K562 (cell line): Measurements from ENCODE around the gene ANKRD65. TPM values are rescaled to one million over a fixed set of nuclear protein-coding genes. Genes with fewer than 3 reads are reported as not detected.
A peak's percentile ranks its signal among the peaks of the same experiment; 100 is the strongest.

ENCODE experiments used
- DPF2 ChIP-seq: fragments of 450-650 bp; IDR thresholded peaks from 2 replicates; pipeline ENCODE4 v1.6.1; 2016
- KLF10 ChIP-seq: fragments of 250-450 bp; sonication (Bioruptor Pico); IDR thresholded peaks from 2 replicates; pipeline ENCODE4 v1.6.1; 2021; ENCODE audit warnings: matching md5 sums
- NR3C1 ChIP-seq: sonication (generic); formaldehyde crosslinking; IDR thresholded peaks from 2 replicates; pipeline ENCODE4 v1.8.1; 2022; ENCODE audit warnings: missing genetic modification reagents
- PHB2 ChIP-seq: fragments of 450-650 bp; IDR thresholded peaks from 2 replicates; pipeline ENCODE4 v1.6.1; 2017; ENCODE audit warnings: low read depth
- PTTG1 ChIP-seq: fragments of 450-650 bp; IDR thresholded peaks from 2 replicates; pipeline ENCODE4 v1.6.1; 2016; ENCODE audit warnings: low read depth, mild to moderate bottlenecking, missing genetic modification characterization, missing compliant biosample characterization
- RAD21 ChIP-seq, 2 experiments: fragments of 250-450 bp in 1 of 2; fragments of 450-650 bp in 1 of 2; sonication (Bioruptor Pico) in 1 of 2; formaldehyde crosslinking in 1 of 2; IDR thresholded peaks in 1 of 2; conservative IDR thresholded peaks in 1 of 2; 2 replicates each; pipeline versions ENCODE4 v1.4.0 to v1.8.0; 2020 to 2022; ENCODE audit warnings: mild to moderate bottlenecking in 2 of 2, moderate library complexity in 1 of 2
- TSC22D4 ChIP-seq: fragments of 450-650 bp; IDR thresholded peaks from 2 replicates; pipeline ENCODE4 v1.6.1; 2016; ENCODE audit warnings: missing genetic modification characterization, missing biosample characterization, control low read depth
- YY1 ChIP-seq, 3 experiments: IDR thresholded peaks; 2 replicates each; pipeline ENCODE4 v1.6.1; 2011; ENCODE audit warnings: low read length in 2 of 3, mild to moderate bottlenecking in 2 of 3, moderate library complexity in 2 of 3, borderline replicate concordance in 1 of 3, control low read depth in 1 of 3, low read depth in 1 of 3; ENCODE audit not compliant: insufficient read depth in 3 of 3, insufficient replicate concordance in 2 of 3, control insufficient read depth in 1 of 3, insufficient read length in 1 of 3; ENCODE audit errors: extremely low read depth in 1 of 3
- ZBTB17 ChIP-seq: fragments of 450-650 bp; formaldehyde crosslinking; IDR thresholded peaks from 2 replicates; pipeline ENCODE4 v1.4.0; 2020; ENCODE audit warnings: mild to moderate bottlenecking
- ZKSCAN1 ChIP-seq: fragments of 150-350 bp; IDR thresholded peaks from 2 replicates; pipeline ENCODE4 v1.6.1; 2016; ENCODE audit warnings: low read depth, low read length
- ZNF175 ChIP-seq: fragments of 200-800 bp; sonication (Bioruptor generic); IDR thresholded peaks from 2 replicates; pipeline ENCODE4 v1.6.1; 2016; ENCODE audit warnings: low read depth, mild to moderate bottlenecking, missing genetic modification characterization, missing compliant biosample characterization
- ZNF197 ChIP-seq: fragments of 200-800 bp; sonication (Bioruptor generic); IDR thresholded peaks from 2 replicates; pipeline ENCODE4 v1.6.1; 2016; ENCODE audit warnings: low read depth, missing genetic modification characterization, missing compliant biosample characterization
- ZNF212 ChIP-seq: fragments of 450-650 bp; formaldehyde crosslinking; IDR thresholded peaks from 2 replicates; pipeline ENCODE4 v1.4.0; 2020; ENCODE audit warnings: mild to moderate bottlenecking
- ZNF407 ChIP-seq: fragments of 450-650 bp; IDR thresholded peaks from 2 replicates; pipeline ENCODE4 v1.6.1; 2016; ENCODE audit warnings: low read depth
- ZNF830 ChIP-seq: fragments of 250-450 bp; sonication (Bioruptor Pico); IDR thresholded peaks from 2 replicates; pipeline ENCODE4 v1.5.0; 2021; ENCODE audit warnings: mild to moderate bottlenecking
- polyA plus RNA-seq, 8 experiments: library from polyadenylated mRNA; depleted of rRNA in 4 of 8; stranded (reverse) in 5 of 8; unstranded in 3 of 8; fragments of >200 nt; fragmentation: Nextera tagmentation in 2 of 8; fragmentation: Illumina TruSeq in 1 of 8; extraction: Ambion mirVana in 2 of 8; extraction: Trizol in 1 of 8; gene quantifications; 2 replicates each; pipeline versions ENCODE4 v1.2.1 to v1.2.3, GENCODE V29; 2011 to 2014; ENCODE audit warnings: inconsistent platforms in 1 of 8, missing spikeins in 1 of 8
- total RNA-seq, 7 experiments: library from RNA; depleted of rRNA in 6 of 7; stranded (reverse); fragments of >200 nt in 6 of 7; fragmentation: Illumina TruSeq in 2 of 7; extraction: Trizol in 2 of 7; gene quantifications; 2 replicates each; pipeline versions ENCODE4 v1.2.1 to v1.2.3, GENCODE V29; 2011 to 2021; ENCODE audit warnings: low replicate concordance in 1 of 7
- TF ChIP-seq, protein P1 (sequence below): sonication (generic); formaldehyde crosslinking; IDR thresholded peaks from 2 replicates; pipeline ENCODE4 v1.8.1; 2022; ENCODE audit warnings: missing genetic modification reagents
- TF ChIP-seq, protein P2 (sequence below): sonication (generic); formaldehyde crosslinking; IDR thresholded peaks from 2 replicates; pipeline ENCODE4 v1.8.1; 2023; ENCODE audit warnings: mild to moderate bottlenecking, missing genetic modification reagents

Gene ANKRD65
- total and polyA plus RNA-seq, 9 of the 15 experiments (the other 6 are each of a cell fraction or from before 2014, with no cell fraction given) = not detected

DNA sequence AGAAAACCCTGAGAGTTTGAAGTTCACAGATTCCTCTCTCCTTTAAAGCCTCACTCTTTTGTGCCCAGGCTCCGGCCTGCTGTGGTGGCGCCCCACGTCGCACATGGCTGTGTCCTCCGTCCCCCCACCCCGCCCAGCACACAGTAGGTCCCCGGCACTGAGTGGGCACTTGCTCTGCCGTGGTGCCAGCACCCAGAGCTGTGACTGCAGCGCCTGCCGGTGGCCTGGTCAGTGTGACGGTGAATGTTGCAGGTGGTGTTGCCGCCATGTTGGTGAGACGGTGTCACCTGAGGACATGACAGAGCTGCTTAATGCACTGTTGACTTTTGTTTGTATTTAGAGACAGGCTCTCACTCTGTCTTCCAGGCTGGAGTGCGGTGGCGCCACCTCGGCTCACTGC, 31.8 kb upstream of the ANKRD65 start (continued):
- TF ChIP-seq ZNF407 = no peak
- TF ChIP-seq, protein P1, sequence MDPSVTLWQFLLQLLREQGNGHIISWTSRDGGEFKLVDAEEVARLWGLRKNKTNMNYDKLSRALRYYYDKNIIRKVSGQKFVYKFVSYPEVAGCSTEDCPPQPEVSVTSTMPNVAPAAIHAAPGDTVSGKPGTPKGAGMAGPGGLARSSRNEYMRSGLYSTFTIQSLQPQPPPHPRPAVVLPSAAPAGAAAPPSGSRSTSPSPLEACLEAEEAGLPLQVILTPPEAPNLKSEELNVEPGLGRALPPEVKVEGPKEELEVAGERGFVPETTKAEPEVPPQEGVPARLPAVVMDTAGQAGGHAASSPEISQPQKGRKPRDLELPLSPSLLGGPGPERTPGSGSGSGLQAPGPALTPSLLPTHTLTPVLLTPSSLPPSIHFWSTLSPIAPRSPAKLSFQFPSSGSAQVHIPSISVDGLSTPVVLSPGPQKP = 0 out of 2 replicates have a peak, but pooled peaks have one; percentile 49
- TF ChIP-seq DPF2 = no peak
- no peak for TF ChIP-seq ZNF212
- no peak for TF ChIP-seq KLF10 (CRISPR knock-in tag)
- TF ChIP-seq RAD21 (CRISPR knock-in tag; conservative IDR thresholded peaks at IDR 0.05 in 1 of 2, IDR thresholded peaks at IDR 0.05 in 1 of 2) = no peak
- no peak for TF ChIP-seq NR3C1 (CRISPR knock-in tag)
- TF ChIP-seq YY1 (IDR thresholded peaks at IDR 0.05; ENCODE audit: borderline replicate concordance in 1 of 3, control insufficient read depth in 1 of 3, extremely low read depth in 1 of 3, insufficient read depth in 3 of 3, insufficient read length in 1 of 3, insufficient replicate concordance in 2 of 3, low read depth in 1 of 3, low read length in 2 of 3) = peak in 1 of 3 experiments; percentile 39
- no peak for TF ChIP-seq ZNF830 (CRISPR knock-in tag)
- TF ChIP-seq PTTG1 (tag) = no peak
- TF ChIP-seq, protein P2, sequence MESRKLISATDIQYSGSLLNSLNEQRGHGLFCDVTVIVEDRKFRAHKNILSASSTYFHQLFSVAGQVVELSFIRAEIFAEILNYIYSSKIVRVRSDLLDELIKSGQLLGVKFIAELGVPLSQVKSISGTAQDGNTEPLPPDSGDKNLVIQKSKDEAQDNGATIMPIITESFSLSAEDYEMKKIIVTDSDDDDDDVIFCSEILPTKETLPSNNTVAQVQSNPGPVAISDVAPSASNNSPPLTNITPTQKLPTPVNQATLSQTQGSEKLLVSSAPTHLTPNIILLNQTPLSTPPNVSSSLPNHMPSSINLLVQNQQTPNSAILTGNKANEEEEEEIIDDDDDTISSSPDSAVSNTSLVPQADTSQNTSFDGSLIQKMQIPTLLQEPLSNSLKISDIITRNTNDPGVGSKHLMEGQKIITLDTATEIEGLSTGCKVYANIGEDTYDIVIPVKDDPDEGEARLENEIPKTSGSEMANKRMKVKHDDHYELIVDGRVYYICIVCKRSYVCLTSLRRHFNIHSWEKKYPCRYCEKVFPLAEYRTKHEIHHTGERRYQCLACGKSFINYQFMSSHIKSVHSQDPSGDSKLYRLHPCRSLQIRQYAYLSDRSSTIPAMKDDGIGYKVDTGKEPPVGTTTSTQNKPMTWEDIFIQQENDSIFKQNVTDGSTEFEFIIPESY (CRISPR knock-in tag) = 0 out of 2 replicates have a peak, but pooled peaks have one; percentile 16
- no peak for TF ChIP-seq PHB2
- TF ChIP-seq TSC22D4 (tag) = no peak
- TF ChIP-seq ZNF175 (CRISPR knock-in tag) = no peak
- no peak for TF ChIP-seq ZNF197 (CRISPR knock-in tag)
- TF ChIP-seq ZKSCAN1 = peak; percentile 96
- TF ChIP-seq ZBTB17 = no peak
